Cardiac fibroblast (primary cell): ENCODE data around the gene AKNA.

Experiments used
- DNase-seq, 2 donors: peaks; one replicate each; pipeline versions ENCODE4 v3.0.0 to v3.0.0-alpha.2; 2010; ENCODE audit warnings: low read depth in 2 of 2
- H3K4me3 ChIP-seq, 2 donors: replicated peaks in 1 of 2; 1 replicate in 1 of 2; 2 replicates in 1 of 2; pipeline ENCODE4 v1.5.1; 2011; ENCODE audit warnings: low read depth in 2 of 2, low read length in 2 of 2, mild to moderate bottlenecking in 2 of 2, moderate library complexity in 1 of 2
- CTCF ChIP-seq: IDR thresholded peaks from one replicate; pipeline ENCODE4 v1.5.1; 2011; ENCODE audit warnings: low read depth, mild to moderate bottlenecking, low read length, inconsistent platforms

The AKNA gene

DNA sequence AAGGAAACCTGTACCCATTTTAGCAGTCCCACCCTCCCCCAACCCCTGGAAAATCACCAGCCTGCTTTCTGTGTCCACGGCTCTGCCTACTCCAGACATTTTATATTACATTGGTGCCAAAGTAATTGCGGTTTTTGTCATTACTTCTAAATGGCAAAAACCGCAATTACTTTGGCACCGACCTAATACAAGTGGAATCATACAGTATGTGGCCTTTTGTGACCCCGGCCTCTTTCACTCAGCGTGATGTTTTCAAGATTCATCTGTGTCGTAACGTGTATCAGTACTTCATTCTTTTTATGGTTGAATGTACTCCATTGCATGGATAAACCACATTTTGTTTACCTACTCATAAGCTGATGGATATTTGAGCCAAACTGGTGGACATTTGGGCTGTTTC, 74.6 kb downstream of the AKNA start:
- no peak for TF ChIP-seq CTCF
- H3K4me3 ChIP-seq = no peak overlapping the region
- no peak for DNase-seq

DNA sequence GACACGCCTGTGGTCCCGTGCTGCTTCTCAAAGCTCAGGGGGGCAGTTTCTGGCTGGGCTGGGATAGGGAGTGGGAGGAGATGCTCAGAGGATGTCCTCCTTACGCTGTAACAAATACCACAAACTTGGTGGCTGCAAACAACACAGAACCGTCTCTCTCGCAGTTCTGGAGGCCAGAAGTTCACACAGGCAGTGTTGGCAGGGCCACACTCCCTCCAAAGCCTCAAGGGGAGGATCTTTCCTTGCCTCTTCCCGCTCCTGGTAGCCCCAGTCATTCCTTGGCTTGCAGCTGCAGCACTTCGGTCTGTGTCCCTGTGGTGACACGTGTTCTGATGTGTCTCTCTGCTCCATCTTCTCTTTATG, 75.3 kb downstream of the AKNA start:
- no peak for TF ChIP-seq CTCF
- H3K4me3 ChIP-seq = no peak overlapping the region
- DNase-seq = no peak

DNA sequence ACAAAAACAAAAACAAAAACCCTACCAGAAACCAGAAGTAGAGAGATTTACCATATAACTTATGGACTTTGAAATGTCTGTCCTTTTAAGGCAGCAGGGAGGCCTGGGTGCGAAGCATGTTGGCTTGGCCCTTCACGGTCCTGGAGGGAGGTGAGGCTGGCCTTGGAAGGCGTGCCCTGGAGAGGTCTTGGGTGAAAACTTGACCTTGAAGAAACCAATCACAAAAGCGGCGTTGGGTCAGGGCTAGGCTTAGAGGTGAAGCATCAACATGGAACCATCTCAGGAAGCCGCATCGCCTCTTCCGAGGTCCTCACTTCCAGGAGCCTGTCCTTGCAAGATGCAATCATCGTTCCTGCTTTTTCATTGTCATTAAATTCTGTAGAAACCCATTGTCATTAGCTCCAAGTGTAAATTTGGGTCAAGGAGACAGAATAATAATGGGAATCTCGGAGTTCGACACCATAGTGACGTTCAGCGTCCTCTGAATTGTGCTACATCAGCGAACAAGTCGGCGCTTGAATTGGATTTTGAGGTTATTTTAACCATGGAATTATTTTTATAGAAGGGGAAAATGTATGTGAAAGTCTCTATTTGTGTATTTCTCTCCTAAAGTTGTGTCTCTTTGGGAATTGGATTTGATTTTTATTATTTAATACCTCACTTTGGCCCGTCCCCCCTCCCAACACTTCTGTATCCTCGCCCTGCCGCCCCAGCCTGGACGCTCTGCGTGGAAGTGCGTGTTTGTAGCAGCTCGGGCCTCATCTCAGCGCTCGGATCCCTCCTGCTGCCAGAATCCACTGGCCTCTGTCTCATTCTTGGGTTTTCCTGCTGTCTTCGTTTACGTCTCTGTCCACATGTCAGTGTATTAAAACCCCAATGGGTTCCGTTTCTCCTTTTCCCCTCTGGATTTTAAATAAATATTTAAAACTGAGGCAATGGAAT, 75.9 kb downstream of the AKNA start:
- no peak overlapping the region for H3K4me3 ChIP-seq

GRCh38 chr9:114310471-114311450, 77.0 kb downstream of the AKNA start:
- no peak for DNase-seq
- no peak for TF ChIP-seq CTCF
- no peak overlapping the region for H3K4me3 ChIP-seq

More for the DNA sequence above, 75.9 kb downstream of the AKNA start:
- TF ChIP-seq CTCF = no peak
- no peak for DNase-seq

DNA sequence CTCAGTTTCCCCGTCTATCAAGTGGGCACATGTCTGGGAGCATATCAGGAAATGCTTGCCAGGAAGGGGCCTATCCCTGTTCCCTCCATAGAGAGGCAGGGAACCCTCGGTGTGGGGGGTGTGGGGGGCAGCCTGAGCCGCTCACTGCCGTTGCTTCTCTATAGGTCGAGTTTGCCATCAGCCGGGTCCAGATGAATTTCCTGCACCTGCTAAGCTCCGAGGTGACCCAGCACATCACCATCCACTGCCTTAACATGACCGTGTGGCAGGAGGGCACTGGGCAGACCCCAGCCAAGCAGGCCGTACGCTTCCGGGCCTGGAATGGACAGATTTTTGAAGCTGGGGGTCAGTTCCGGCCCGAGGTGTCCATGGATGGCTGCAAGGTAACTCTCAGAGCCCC, 78.7 kb downstream of the AKNA start:
- no peak overlapping the region for H3K4me3 ChIP-seq
- no peak for DNase-seq
- TF ChIP-seq CTCF = no peak

GRCh38 chr9:114308361-114308950, 79.3 kb downstream of the AKNA start:
- no peak for DNase-seq
- no peak for TF ChIP-seq CTCF
- H3K4me3 ChIP-seq = no peak overlapping the region
